Purkinje cell (primary cell): ENCODE results near the gene LCN15. TPM values are rescaled to one million over a fixed set of nuclear protein-coding genes. Genes with fewer than 3 reads are reported as not detected.

Source experiments
- polyA plus RNA-seq: library from polyadenylated mRNA; unstranded; fragments of >200 nt; fragmentation: Nextera tagmentation; gene quantifications from 2 replicates; pipeline ENCODE4 v1.2.1, GENCODE V29; 2014

LCN15 gene, protein sequence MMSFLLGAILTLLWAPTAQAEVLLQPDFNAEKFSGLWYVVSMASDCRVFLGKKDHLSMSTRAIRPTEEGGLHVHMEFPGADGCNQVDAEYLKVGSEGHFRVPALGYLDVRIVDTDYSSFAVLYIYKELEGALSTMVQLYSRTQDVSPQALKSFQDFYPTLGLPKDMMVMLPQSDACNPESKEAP
- polyA plus RNA-seq: not detected in 2 replicates

DNA sequence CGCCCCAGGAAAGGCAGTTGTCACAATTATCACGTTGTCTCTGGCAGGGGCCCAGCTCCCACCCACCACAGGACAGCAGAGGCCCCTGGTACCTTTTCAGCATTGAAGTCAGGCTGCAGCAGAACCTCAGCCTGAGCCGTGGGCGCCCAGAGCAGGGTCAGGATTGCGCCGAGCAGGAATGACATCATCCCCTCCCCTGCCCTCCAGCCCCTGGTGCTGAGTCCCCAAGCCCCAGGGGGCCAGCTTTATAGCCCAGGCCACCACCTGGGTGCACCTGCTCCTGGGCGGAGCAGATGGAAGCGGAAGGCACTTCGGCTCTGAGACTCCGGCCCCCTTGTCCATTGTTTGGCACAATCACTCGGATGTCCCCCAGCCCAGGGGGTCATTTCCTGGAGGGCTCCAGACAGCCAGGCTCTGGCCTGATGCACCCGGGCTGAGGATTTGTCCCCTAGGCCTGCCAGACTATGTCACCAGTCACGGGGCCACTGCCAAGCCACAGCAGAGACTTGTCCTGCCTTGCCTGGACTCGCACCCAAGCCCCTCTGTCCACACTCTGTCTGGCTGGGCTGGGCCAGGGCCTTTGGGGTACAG, at the start of gene LCN15:
Gene LCN15 (minus strand): TSS at position 218 of the 591 bp plus-strand sequence. CDS start 30 bp downstream, at position 188.

DNA sequence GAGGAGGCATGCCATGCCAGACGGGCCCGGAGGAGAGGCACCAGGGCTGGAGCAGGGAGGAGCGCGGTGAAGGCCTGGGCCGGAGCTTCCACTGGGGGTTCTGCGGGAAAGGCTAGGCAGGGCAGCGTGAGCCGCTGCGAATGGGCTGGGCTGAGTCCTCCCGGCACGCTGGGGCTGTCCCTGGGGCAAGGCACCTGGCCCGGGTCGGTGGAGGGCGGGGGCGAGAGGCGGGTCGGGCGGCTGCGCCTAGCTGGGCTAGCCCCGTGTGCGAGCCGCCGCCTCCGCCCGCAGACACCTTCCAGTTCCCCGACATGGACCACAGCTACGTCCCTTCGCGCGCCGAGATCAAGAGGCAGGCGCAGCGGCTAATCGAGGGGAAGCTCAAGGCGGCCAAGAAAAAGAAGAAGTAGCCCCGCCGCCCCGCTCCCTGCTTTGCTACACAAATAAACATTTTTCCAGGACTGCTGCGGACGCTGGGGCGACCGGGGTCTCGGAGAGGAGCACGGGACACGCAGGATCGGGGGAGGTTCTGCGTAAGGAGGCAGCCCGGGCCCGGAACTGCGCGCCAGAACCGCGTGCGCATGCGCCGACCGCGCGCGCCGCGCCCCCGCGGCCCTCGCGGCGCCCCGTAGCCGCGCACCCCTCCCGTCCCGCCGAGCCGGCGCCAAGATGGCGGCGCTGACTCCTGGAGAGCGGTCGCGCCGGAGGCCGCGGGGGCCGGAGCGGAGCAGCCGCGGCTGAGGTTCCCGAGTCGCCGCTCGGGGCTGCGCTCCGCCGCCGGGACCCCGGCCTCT, 43.2 kb upstream of the LCN15 start, which contains the start of gene RABL6:
Gene RABL6 (plus strand): TSS at position 668 of the 794 bp plus-strand sequence. CDS start 249 bp downstream, outside the sequence.

DNA sequence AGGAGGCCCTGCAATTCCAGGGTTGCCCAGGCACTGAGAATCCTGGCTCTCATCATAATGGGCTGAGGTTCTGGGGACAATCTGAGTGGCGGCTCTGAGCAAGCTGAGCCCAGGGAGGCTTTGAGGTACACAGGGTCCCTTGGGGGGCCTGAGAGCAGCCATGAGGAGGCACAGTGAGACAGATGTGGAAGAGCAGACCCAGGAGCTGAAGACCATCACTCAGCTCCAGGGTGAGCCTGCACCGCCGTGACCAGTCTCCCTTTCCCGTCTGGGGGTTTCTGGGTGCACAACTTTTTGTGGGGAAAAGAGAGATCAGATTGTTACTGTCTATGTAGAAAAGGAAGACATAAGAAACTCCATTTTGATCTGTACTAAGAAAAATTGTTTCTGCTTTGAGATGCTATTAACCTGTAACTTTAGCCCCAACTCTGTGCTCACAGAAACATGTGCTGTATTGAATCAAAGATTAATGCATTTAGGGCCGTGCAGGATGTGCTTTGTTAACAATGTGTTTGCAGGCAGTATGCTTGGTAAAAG, 32.0 kb upstream of the LCN15 start, which contains the start of gene CCDC183:
Gene CCDC183 (plus strand): TSS at position 101 of the 537 bp plus-strand sequence. CDS start 60 bp downstream, at position 161.

DNA sequence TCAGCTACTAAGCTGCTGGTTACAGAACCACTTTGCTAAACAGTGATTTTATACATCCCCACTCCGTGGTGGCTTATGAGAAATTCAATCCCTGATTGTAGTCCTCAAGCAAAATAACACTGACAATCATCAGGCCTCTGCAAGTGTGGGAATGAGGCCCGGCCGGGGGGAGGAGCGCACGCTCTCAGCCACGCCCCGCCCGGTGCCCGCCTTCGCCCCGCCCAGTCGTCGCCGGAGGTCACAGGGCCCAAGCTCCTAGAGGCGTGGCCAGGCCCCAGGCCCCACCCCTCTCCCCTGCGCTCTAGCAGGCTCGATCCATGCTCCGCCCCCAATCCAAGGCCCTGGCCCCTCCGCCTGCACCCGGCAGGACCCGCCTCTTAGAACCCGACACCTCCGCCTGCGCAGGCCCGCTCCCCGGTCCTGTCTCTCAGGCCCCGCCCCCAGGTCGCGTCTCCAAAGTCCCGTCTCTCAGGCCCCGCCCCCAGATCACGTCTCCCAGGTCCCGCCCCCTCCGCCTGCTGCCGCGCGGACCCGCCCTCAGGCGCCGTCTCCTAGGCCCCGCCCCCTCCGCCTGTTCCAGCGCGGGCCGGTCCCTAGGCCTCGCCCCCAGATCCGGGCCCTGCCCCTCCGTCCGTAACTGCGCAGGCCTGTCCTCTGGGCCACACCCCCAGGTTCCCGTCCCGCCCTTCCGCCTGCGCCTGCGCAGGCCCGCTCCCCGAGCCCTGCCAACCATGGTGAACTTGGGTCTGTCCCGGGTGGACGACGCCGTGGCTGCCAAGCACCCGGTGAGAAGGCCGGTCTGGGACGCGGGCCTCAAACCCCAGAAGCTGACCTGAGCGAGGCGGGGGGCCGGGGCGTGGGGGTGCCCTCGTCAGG, 26.6 kb upstream of the LCN15 start, which contains the start of gene TMEM141:
Gene TMEM141 (plus strand): TSS at position 705 of the 876 bp plus-strand sequence. CDS start 27 bp downstream, at position 732.

DNA sequence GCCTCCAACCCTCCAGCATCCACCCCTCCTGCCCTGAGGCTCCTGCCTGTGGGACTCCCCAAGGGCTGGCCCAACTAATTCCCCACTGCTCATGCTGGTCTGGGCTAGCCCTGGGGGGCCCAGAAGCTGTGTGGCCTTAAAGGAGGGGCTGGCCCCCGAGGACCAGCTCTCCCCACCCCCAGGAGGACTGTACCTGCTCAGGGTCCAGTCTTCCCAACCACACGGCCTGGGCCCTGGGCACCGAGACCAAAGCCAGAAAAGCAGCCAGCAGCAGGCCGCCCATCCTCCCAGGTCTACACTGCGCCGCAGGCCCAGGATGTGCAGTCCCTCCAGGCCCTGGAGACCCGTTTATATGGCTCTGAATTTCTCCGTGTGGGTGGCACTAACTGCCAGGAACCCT, 16.1 kb downstream of the LCN15 start, which contains the start of gene LCN6:
Gene LCN6 (minus strand): TSS at position 325 of the 400 bp plus-strand sequence. CDS start 42 bp downstream, at position 283.

DNA sequence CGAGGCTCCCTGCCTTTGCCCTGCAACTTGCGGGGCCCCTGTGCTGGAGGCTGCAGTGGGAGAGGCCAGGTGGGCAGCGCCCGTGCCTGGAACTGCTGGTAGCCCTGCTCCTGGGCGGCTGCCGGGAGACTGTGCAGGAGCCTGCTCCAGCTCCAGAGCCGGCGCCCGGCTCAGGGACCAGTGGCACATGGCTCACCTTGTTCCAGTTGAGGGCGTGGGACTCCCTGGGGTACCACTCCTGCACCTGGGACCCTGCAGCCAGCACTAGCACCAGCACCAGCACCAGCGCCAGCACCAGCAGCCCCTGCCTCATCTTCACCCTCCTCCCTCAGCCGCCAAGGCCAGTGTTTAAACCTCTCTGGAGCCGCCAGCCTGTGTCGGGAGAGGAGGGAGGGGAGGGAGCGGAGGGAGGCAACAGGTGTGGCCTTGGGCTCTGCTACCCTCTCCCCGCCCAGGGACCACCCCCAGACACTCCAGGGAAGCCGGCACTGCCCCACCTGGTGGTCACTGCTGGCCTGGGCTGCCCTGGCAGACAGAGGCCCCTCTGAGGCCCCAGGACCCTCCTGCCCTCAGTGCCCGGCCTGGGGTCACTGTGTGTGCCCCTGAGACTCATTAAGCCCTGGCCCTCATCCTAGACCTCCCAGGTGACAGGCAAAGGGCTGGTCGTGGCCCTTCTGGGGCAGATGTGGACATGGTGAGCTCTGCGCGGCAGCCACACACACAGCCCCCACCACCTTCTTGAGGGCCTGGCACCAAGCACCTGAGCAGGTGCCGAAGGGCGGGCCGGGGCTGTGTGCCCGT, 21.5 kb downstream of the LCN15 start, which contains the start of gene LCN10:
Gene LCN10 (minus strand): TSS at position 350 of the 801 bp plus-strand sequence. CDS start 37 bp downstream, at position 313.

DNA sequence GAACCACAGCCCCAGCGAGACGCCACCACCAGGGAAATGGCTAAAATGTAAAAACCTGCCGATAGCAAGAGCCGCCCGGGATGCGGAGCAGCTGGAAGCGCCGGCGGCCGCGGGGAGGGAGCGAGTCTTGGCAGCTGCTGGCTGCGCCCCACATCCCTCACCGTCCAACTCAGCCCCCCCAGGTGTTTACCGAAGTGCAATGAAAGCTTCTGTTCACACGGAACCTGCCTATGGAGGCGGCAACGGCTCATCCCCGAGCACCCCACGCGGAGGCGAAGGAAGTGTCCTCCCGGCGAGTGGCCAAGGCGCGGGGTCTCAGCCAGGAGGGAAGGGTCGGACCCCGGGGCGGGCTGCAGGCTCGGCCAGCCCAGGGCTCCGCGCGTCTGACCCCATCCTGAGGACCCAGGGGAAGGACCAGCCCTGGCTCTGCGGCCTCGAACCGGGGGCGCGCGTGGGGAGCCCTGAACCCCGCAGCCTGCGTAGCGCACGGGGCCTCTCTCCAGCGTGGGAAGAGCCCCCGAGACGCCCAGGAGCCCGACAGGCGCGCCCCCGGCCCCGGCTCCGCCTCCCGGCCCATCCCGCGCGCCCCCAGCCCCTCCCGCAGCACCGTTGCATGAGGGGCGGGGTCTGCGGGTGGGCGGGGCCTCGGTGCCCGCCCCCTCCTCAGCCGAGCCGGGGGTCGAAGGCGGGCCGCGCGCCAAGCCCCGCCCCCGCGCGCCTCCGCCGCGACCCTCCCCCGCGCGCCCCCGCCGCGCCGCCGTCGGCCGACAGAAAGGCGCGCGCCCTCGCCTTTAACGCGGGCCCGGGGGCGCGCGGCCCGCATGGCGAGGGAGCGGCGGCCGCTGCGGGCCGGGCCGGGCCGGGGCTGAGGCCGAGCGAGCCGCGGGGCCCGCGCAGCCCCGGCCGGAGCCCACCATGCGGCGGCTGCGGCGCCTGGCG, 52.3 kb downstream of the LCN15 start, which contains the start of gene DIPK1B:
Gene DIPK1B (plus strand): TSS at position 822 of the 939 bp plus-strand sequence. CDS start 94 bp downstream, at position 916.

Other genes with a start within 250 kb of the LCN15 start
- gene NOTCH1, start 218.5 kb downstream of the LCN15 start, polyA plus RNA-seq: 0.03 and 0.08 TPM in 2 replicates
- gene EGFL7, start 101.6 kb downstream of the LCN15 start, polyA plus RNA-seq: 6.2 TPM in 1 of 2 replicates, not detected in the other
- gene AGPAT2, start 77.1 kb downstream of the LCN15 start, polyA plus RNA-seq: not detected in 2 replicates
- 9.0 and 15.5 TPM in 2 replicates for gene DIPK1B, start 51.9 kb downstream of the LCN15 start, polyA plus RNA-seq
- gene LCN10, start 21.6 kb downstream of the LCN15 start, polyA plus RNA-seq: not detected in 2 replicates
- gene LCN6, start 16.0 kb downstream of the LCN15 start, polyA plus RNA-seq: not detected in 2 replicates
- 1.1 TPM in 1 of 2 replicates, not detected in the other for gene LCN8, start 6.3 kb downstream of the LCN15 start, polyA plus RNA-seq
- gene TMEM141, start 26.8 kb upstream of the LCN15 start, polyA plus RNA-seq: 91.0 and 93.8 TPM in 2 replicates
- not detected in 2 replicates for gene CCDC183, start 31.8 kb upstream of the LCN15 start, polyA plus RNA-seq
- gene RABL6, start 43.4 kb upstream of the LCN15 start, polyA plus RNA-seq: 1.2 and 1.9 TPM in 2 replicates
- gene AJM1, start 78.0 kb upstream of the LCN15 start, polyA plus RNA-seq: not detected in 2 replicates
- 274 and 285 TPM in 2 replicates for gene PHPT1, start 84.9 kb upstream of the LCN15 start, polyA plus RNA-seq
- gene MAMDC4, start 87.8 kb upstream of the LCN15 start, polyA plus RNA-seq: 0.12 and 0.14 TPM in 2 replicates
- 421 and 539 TPM in 2 replicates for gene EDF1, start 101.8 kb upstream of the LCN15 start, polyA plus RNA-seq
- 1.1 and 1.4 TPM in 2 replicates for gene TRAF2, start 122.0 kb upstream of the LCN15 start, polyA plus RNA-seq
- gene FBXW5, start 180.2 kb upstream of the LCN15 start, polyA plus RNA-seq: 0.56 and 2.2 TPM in 2 replicates
- gene C8G, start 180.7 kb upstream of the LCN15 start, polyA plus RNA-seq: 0.90 TPM in 1 of 2 replicates, not detected in the other
- not detected in 2 replicates for gene LCN12, start 187.8 kb upstream of the LCN15 start, polyA plus RNA-seq
- 67.9 and 135 TPM in 2 replicates for gene PTGDS, start 213.0 kb upstream of the LCN15 start, polyA plus RNA-seq
- not detected in 2 replicates for gene LCNL1, start 218.5 kb upstream of the LCN15 start, polyA plus RNA-seq
- gene PAXX, start 227.9 kb upstream of the LCN15 start, polyA plus RNA-seq: 4.7 TPM in 2 replicates
- gene CLIC3, start 232.1 kb upstream of the LCN15 start, polyA plus RNA-seq: not detected in 2 replicates